GM23338 (cell line): ENCODE data around the gene TBC1D17. TPM values are rescaled to one million over a fixed set of nuclear protein-coding genes. Genes with fewer than 3 reads are reported as not detected.

Experiments
- ATAC-seq: fragments of 200-7000 bp; cut with Tn5 transposase; 3 replicates; pipeline ENCODE4 v1.9.1; 2020
- DNase-seq: peaks from one replicate; pipeline ENCODE4 v3.0.0-alpha.2; 2015; ENCODE audit warnings: low spot score
- H2AFZ ChIP-seq: fragments of 200-600 bp; sonication (generic); 2 replicates; pipeline ENCODE4 v1.8.0; 2016; ENCODE audit warnings: antibody characterized with exemption, mild to moderate bottlenecking, moderate library complexity
- H3F3A ChIP-seq: fragments of 200-600 bp; sonication (generic); replicated peaks from 2 replicates; pipeline ENCODE4 v1.8.0; 2017; ENCODE audit warnings: antibody characterized with exemption, mixed run types, low read depth
- H3K27ac ChIP-seq: fragments of 200-600 bp; sonication (generic); 2 replicates; pipeline ENCODE4 v1.6.1; 2016; ENCODE audit warnings: low read depth
- H3K27me3 ChIP-seq: fragments of 200-600 bp; sonication (generic); 2 replicates; pipeline ENCODE4 v1.8.0; 2016; ENCODE audit warnings: mild to moderate bottlenecking, mixed run types, moderate library complexity; ENCODE audit not compliant: insufficient read depth
- H3K36me3 ChIP-seq: fragments of 200-600 bp; sonication (generic); 2 replicates; pipeline ENCODE4 v1.8.0; 2016; ENCODE audit warnings: mild to moderate bottlenecking; ENCODE audit not compliant: insufficient read depth
- H3K4me1 ChIP-seq: fragments of 200-600 bp; sonication (generic); 2 replicates; pipeline ENCODE4 v1.8.0; 2016; ENCODE audit warnings: mild to moderate bottlenecking, moderate library complexity; ENCODE audit not compliant: insufficient read depth
- H3K4me2 ChIP-seq: fragments of 200-600 bp; sonication (generic); 2 replicates; pipeline ENCODE4 v1.7.1; 2017; ENCODE audit warnings: mixed run types
- H3K4me3 ChIP-seq: fragments of 200-600 bp; sonication (generic); 2 replicates; pipeline ENCODE4 v1.6.1; 2016; ENCODE audit warnings: mixed run types
- H3K79me2 ChIP-seq: fragments of 200-600 bp; sonication (generic); replicated peaks from 2 replicates; pipeline ENCODE4 v1.8.0; 2017; ENCODE audit warnings: mild to moderate bottlenecking; ENCODE audit not compliant: insufficient read depth
- H3K9me2 ChIP-seq: fragments of 200-600 bp; sonication (generic); 2 replicates; pipeline ENCODE4 v1.8.0; 2017; ENCODE audit not compliant: insufficient read depth
- H4K20me1 ChIP-seq: fragments of 200-600 bp; sonication (generic); replicated peaks from 2 replicates; pipeline ENCODE4 v1.8.0; 2017; ENCODE audit warnings: mild to moderate bottlenecking; ENCODE audit not compliant: insufficient read depth
- H3K27ac Mint-ChIP-seq: 2 replicates; pipeline ENCODE4 v1.8.0; 2020; ENCODE audit warnings: inconsistent platforms, mild to moderate bottlenecking, moderate library complexity, mixed read lengths
- H3K27me3 Mint-ChIP-seq: 3 replicates; pipeline ENCODE4 v1.8.0; 2022; ENCODE audit warnings: low read depth, mild to moderate bottlenecking, moderate library complexity, mixed read lengths, inconsistent platforms; ENCODE audit not compliant: insufficient read depth, poor library complexity
- H3K36me3 Mint-ChIP-seq: 3 replicates; pipeline ENCODE4 v1.8.0; 2021; ENCODE audit warnings: low read depth, mild to moderate bottlenecking, inconsistent platforms, moderate library complexity, mixed read lengths
- H3K4me1 Mint-ChIP-seq: 3 replicates; pipeline ENCODE4 v1.8.0; 2020; ENCODE audit warnings: mild to moderate bottlenecking, inconsistent platforms, mixed read lengths
- H3K4me3 Mint-ChIP-seq: 3 replicates; pipeline ENCODE4 v1.8.0; 2021; ENCODE audit warnings: moderate library complexity, mild to moderate bottlenecking, inconsistent platforms, mixed read lengths
- H3K9me3 Mint-ChIP-seq: 3 replicates; pipeline ENCODE4 v1.8.0; 2020; ENCODE audit warnings: moderate library complexity, mild to moderate bottlenecking, inconsistent platforms, mixed read lengths
- CREB1 ChIP-seq: fragments of 250-450 bp; sonication (Bioruptor Pico); IDR thresholded peaks from 2 replicates; pipeline ENCODE4 v1.5.0; 2020; ENCODE audit warnings: low read depth, mild to moderate bottlenecking, moderate library complexity
- EZH2 ChIP-seq: fragments of 200-600 bp; sonication (generic); IDR thresholded peaks from one replicate; pipeline ENCODE4 v1.8.0; 2017; ENCODE audit warnings: antibody characterized with exemption, mild to moderate bottlenecking, low read depth; ENCODE audit not compliant: unreplicated experiment
- EZH2phosphoT487 ChIP-seq: fragments of 200-600 bp; sonication (generic); IDR thresholded peaks from one replicate; pipeline ENCODE4 v1.8.1; 2018; ENCODE audit warnings: antibody characterized with exemption; ENCODE audit not compliant: unreplicated experiment
- JUNB ChIP-seq: IDR thresholded peaks from one replicate; pipeline ENCODE4 v1.6.1; 2016; ENCODE audit warnings: antibody characterized with exemption; ENCODE audit not compliant: unreplicated experiment
- STAT1 ChIP-seq: IDR thresholded peaks from one replicate; pipeline ENCODE4 v1.6.1; 2016; ENCODE audit warnings: antibody characterized with exemption; ENCODE audit not compliant: unreplicated experiment
- ZNF114 ChIP-seq: fragments of 250-450 bp; sonication (Bioruptor Pico); IDR thresholded peaks from 2 replicates; pipeline ENCODE4 v1.5.0; 2020; ENCODE audit warnings: mild to moderate bottlenecking, moderate library complexity
- ZNF462 ChIP-seq: fragments of 250-450 bp; sonication (Bioruptor Pico); IDR thresholded peaks from 2 replicates; pipeline ENCODE4 v1.5.0; 2020; ENCODE audit warnings: mild to moderate bottlenecking, moderate library complexity
- polyA plus RNA-seq: library from polyadenylated mRNA; unstranded; fragments of >200 nt; fragmentation: Nextera tagmentation; extraction: Ambion mirVana; gene quantifications from 2 replicates; pipeline ENCODE4 v1.2.1, GENCODE V29; 2016
- total RNA-seq: library from RNA; depleted of rRNA; stranded (reverse); fragments of >200 nt; shearing (Covaris generic); gene quantifications from 2 replicates; pipeline ENCODE4 v1.2.3, GENCODE V29; 2014
- TF ChIP-seq, protein P1 (sequence below), 2 experiments: fragments of 200-600 bp in 1 of 2; sonication (generic) in 1 of 2; conservative IDR thresholded peaks; 2 replicates each; pipeline versions ENCODE4 v1.5.1 to v1.6.1; 2016 to 2017; ENCODE audit warnings: antibody characterized with exemption in 2 of 2, low read depth in 2 of 2, mild to moderate bottlenecking in 2 of 2, moderate library complexity in 1 of 2
- TF ChIP-seq, protein P2 (sequence below): IDR thresholded peaks from 2 replicates; pipeline ENCODE4 v1.6.1; 2016; ENCODE audit warnings: antibody characterized with exemption

Gene TBC1D17
- total and polyA plus RNA-seq, 2 experiments from 2014 or later: 19.3 to 43.1 TPM

DNA sequence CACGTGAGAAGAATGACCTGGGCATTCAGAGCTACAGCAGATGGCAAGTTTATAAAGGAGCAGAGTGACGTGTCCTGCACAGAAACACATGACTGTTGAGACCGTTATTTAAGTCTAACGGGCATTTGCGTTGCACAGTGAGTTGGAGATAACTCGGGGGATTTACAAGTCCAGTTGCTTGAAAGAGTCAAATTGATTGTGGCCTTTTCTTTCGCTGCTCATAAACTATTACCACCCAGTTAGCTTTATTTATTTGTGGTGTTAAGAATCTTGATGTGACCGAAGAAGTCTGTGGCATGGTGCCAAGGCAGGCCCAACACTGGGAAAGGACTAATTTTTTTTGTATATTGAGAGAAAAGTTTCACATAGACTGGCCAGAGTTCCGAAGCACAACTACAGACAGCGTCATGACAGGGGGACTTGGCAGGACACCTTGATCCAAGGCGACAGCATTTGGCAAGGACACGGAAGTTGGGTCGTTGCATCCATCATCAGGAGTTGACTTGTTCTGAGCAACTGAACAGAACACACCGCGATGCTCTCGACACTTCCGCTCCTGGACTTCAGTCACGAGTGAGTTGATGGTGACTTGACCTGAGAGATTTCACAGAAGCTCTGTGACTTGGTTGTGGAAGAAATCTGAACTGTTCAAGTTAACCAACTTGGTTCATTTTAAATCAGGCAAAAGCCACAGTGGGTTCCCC, 38.5 kb upstream of the TBC1D17 start:
- TF ChIP-seq ZNF114 (CRISPR knock-in tag): no peak
- TF ChIP-seq EZH2phosphoT487: no peak
- no peak for TF ChIP-seq JUNB
- TF ChIP-seq EZH2: no peak
- TF ChIP-seq, protein P1, sequence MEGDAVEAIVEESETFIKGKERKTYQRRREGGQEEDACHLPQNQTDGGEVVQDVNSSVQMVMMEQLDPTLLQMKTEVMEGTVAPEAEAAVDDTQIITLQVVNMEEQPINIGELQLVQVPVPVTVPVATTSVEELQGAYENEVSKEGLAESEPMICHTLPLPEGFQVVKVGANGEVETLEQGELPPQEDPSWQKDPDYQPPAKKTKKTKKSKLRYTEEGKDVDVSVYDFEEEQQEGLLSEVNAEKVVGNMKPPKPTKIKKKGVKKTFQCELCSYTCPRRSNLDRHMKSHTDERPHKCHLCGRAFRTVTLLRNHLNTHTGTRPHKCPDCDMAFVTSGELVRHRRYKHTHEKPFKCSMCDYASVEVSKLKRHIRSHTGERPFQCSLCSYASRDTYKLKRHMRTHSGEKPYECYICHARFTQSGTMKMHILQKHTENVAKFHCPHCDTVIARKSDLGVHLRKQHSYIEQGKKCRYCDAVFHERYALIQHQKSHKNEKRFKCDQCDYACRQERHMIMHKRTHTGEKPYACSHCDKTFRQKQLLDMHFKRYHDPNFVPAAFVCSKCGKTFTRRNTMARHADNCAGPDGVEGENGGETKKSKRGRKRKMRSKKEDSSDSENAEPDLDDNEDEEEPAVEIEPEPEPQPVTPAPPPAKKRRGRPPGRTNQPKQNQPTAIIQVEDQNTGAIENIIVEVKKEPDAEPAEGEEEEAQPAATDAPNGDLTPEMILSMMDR (conservative IDR thresholded peaks at IDR 0.05; ENCODE audit: low read depth in 2 of 2): no peak
- TF ChIP-seq ZNF462 (CRISPR knock-in tag): no peak
- TF ChIP-seq, protein P2, sequence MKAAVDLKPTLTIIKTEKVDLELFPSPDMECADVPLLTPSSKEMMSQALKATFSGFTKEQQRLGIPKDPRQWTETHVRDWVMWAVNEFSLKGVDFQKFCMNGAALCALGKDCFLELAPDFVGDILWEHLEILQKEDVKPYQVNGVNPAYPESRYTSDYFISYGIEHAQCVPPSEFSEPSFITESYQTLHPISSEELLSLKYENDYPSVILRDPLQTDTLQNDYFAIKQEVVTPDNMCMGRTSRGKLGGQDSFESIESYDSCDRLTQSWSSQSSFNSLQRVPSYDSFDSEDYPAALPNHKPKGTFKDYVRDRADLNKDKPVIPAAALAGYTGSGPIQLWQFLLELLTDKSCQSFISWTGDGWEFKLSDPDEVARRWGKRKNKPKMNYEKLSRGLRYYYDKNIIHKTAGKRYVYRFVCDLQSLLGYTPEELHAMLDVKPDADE: no peak
- no peak for TF ChIP-seq STAT1
- no peak for TF ChIP-seq CREB1 (CRISPR knock-in tag)
- H3K4me2 ChIP-seq: no peak overlapping the region
- H2AFZ ChIP-seq: no peak overlapping the region
- ATAC-seq (no peak), DNase-seq (no peak)
- H3K27ac ChIP-seq: no peak overlapping the region
- H3K4me1 ChIP-seq: no peaks in the 10 kb centered on the region
- H3K36me3 ChIP-seq: no peaks in the 10 kb centered on the region
- H3K27ac Mint-ChIP-seq: no peak overlapping the region
- H3K4me3 Mint-ChIP-seq: no peak overlapping the region
- peaks cover 45% of the 10 kb centered on the region for H3K36me3 Mint-ChIP-seq
- 0 out of 2 replicates have a peak, but pooled peaks cover 3% of the 10 kb centered on the region for H3F3A ChIP-seq
- peaks cover 6% of the 10 kb centered on the region for H3K4me1 Mint-ChIP-seq
- no peaks in the 10 kb centered on the region for H3K27me3 ChIP-seq
- no peaks in the 10 kb centered on the region for H3K9me2 ChIP-seq
- H3K27me3 Mint-ChIP-seq: peaks cover 18% of the 10 kb centered on the region
- no peaks in the 10 kb centered on the region; the same call in 2 of the 3 replicates for H3K9me3 Mint-ChIP-seq
- peaks cover 4% of the 10 kb centered on the region; the same call in 1 of the 2 replicates for H4K20me1 ChIP-seq
- H3K79me2 ChIP-seq: no peaks in the 10 kb centered on the region
- no peak overlapping the region for H3K4me3 ChIP-seq
